NOMO-1 treated with dmso at 0.1 percent for 144 hours (cell line): ENCODE measurements around the gene VKORC1L1.
"Not testable (repeated sequence)": the region's sequence is repeated elsewhere in the genome, so short reads cannot be mapped to it uniquely, and the experiment has no call there.

ENCODE experiments used
- DNase-seq: peaks from one replicate; lab custom pipeline; 2025; ENCODE audit not compliant: unreplicated experiment; lab: John Stamatoyannopoulos, UW

The VKORC1L1 gene

DNA sequence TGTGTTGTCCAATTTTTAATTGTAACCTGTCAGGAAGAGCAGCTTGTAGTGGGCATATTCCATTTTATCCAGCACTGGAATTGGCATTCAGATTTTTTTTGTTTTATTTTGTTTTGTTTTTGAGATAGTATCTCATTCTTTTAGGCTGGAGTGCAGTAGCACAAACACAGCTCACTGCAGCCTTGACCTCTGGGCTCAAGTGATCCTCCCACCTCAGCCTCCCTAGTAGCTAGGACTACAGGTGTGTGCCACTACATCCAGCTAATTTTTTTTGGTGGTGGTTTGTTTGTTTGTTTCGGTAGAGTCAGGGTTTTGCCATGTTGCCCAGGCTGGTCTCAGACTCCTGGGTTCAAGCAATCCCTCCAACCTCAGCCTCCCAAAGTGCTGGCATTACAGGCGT, 64.4 kb downstream of the VKORC1L1 start:
- no peak for DNase-seq

DNA sequence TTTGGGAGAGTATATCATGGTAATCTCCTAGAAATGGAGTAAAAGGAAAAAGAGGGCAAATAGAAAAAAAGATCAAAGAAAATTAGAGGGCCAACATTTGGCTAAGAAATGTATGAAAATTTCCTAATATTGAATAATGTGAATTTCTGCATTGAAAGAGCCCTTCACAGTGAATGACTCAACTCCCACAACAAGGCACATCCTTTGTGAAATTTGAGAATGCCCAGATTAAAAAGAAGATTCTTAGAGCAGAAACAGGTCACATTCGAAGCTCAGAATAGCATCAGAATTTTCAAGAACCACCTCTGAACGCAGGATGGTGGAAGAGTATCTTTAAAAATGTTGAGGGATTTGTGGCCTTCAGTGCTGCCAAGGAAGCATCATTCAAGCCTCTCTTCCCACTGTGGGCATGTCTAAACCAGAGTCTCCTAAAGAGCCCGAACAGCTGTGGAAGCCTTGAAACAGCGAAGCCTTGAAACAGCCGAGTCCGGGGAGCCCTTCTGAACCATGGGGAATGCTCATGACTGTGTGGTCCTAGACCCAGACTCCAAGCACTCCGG, 65.5 kb downstream of the VKORC1L1 start:
- DNase-seq = no peak

DNA sequence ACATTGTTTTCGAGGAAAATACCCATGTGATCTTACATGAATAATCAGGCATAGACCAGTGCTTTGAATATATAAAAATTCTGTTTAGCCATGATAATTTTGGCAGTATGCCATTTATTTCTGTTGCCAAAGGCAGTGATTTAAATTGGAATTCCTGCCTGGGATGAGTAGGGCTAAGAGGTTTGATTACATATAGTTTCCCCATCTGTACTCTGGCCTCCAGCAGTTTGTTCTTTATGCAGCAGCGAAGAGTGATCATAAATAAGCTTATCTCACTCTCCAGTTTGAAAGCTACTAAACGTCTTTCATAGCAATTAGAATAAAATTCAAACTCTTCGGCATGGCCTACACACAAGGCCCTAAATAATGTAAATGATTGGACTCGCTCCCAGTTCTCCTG, 72.9 kb downstream of the VKORC1L1 start:
- DNase-seq = not testable (repeated sequence)

DNA sequence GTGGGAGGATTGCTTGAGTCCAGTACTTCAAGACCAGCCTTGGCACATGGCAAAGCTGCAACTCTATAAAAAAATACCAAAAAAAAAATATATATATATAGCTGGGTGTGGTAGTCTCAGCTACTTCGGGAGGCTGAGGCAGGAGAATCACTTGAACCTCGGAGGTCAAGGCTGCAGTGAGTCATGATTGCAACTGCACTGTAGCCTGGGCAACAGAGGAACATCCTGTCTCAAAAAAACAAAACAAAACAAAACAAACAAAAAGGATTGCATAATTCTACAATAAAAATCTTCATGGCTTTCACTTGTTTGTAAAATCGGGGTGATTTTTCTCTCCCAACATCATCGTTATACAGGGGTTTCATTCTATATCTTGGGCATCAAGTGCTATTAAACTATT, 74.0 kb downstream of the VKORC1L1 start:
- no peak for DNase-seq

DNA sequence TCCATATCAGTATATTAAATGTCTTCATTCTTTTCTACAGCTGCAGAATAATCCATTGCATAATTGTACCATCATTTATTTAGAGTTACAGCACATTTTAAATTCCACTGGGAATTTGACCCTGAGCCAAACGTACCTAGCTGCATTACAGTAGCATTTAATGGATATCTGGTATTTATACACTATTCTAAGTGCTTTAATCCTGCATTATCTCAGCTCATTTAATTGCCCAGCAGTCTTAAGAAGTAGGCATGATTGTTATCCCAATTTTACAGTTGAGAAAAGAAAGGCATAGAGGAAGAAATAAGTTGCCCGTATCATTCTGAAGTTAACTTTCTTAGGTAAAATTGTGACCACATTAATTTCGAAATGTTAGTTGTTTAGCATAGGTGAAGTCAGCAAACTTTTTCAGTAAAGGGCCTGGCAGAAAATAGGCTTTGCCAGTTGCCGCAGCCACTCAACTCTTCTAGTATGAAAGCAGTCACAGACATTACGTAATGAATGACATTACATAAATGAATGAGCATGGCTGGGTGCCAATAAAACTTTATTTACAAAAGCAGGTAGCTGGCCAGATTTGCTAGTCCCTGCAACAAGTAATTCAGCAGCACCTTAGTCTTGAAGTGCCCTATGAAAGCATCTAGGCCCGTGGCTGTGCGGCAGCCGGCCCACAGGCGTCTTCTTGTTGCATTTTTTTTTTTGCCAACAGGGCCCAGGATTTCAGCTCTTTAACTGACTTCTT, 79.1 kb downstream of the VKORC1L1 start:
- no peak for DNase-seq

DNA sequence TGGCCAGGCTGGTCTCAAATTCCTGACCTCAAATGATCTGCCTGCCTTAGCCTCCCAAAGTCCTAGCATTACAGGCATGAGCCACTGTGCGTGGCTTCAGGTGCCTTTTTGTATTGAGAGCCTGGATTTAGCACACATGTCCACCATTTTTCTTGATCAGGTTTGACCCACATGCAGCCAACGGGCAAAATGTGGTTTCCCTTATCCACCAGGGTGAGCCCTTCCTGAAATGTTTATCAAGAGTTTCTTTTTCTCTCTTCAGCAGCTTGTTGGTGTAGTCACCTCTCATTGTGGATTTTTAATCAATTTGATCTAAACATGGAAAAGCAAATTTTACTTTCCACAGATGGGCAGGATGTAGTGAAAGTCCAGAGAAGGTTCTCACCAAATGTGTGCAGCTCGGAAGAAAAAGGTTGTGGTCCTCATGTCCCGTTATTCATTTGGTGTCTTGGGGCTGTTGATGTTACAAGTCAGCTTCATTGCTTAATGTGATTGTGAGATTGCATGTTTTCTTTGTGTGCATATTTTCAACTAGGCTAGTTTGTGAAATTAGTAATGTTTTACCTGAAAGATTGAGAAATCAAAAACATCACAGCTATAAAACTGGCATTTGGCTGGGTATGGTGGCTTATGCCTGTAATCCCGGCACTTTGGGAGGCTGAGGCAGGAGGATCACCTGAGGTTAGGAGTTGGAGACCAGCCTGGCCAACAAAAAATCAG, 80.3 kb downstream of the VKORC1L1 start:
- DNase-seq = no peak

DNA sequence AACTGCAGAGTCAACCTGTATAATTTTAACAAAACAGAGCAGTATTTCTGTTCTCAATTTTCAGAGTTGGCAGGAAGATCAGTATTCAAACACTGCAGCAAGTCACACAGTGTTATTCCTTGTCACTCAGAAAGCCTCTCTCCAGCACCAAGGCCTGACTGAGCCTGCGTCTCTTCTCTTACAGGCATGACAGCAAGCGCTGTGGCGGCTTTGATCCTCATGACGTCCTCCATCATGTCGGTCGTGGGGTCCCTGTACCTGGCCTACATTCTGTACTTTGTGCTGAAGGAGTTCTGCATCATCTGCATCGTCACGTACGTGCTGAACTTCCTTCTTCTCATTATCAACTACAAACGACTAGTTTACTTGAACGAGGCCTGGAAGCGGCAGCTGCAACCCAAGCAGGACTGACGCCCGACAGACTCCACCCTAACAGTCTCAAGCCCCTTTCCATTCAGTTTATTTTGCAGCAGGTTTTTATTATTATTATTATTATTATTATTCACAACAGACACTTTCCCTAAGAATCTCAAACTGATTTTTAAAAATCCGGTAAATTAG, 81.1 kb downstream of the VKORC1L1 start:
- DNase-seq = no peak

DNA sequence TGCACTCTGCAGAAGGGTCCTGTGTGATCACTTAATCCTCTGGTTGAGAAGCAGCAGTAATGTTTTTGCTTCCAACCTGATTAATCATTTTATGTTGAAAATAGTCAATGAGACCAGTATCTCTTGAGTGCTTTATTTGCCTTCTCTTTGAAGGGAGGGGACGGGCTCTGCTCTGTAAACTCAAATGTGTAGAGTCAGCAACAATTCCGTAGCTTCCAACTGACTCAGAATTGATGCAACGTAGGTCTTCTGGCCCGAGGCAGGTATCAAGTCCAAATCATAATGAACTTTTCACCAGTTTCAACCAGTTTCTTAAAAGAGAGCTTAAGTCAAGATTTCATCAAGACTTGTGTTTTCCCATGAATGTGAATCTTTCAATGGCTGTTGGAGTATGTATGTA, 82.8 kb downstream of the VKORC1L1 start:
- no peak for DNase-seq

DNA sequence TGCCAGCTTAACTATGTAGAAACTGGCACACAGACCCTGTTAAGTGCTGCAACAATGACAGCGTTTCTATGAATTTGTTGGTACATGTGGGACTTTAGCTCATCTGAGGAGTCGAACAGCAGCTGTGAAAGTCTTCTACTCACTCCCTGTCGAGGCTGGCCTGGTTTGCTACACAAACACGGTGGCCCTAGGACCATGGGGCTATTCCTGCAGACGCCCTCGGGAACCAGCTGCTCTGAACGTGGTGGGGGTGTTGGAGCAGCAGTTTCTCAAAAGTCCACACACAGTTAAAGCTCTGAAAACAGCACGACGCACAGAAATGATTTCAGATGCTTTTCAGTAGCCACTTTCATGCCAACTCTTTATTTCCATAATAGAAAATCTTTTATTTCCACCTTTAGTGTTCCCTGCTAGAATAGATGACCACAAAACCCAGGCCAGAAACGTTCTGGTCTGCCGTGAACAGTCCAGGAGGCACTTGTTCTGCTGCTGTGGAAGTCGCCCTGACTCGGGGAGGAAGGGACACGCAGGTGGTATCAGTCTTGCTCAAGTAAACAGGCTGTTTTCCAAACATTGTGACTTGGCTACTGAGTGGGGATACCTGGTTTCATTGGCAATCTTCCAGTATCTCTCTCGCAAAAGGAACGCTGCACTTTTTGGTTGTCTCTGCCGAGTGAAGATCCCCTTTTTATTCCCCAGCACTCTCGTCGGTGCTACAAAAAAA, 87.6 kb downstream of the VKORC1L1 start:
- no peak for DNase-seq

DNA sequence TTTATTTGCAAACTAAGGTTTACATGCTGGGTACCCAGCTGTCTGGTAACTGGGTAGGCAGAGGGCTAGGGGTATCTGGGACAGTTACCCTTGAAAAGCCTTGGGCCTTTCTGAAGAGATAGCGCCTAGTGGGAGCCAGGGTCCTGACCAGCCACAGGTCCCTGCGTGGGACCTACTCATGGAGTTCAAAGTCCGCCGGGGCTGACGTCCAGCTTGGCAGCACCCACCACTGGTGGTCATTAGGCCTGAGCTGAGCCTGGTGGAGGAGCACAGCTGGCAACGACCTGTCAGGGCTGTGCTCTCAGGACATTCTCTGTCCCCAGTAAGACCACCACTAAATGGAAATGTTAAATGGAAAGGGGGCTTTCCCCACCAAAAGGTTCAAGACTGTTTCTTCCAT, 89.2 kb downstream of the VKORC1L1 start:
- DNase-seq = no peak

DNA sequence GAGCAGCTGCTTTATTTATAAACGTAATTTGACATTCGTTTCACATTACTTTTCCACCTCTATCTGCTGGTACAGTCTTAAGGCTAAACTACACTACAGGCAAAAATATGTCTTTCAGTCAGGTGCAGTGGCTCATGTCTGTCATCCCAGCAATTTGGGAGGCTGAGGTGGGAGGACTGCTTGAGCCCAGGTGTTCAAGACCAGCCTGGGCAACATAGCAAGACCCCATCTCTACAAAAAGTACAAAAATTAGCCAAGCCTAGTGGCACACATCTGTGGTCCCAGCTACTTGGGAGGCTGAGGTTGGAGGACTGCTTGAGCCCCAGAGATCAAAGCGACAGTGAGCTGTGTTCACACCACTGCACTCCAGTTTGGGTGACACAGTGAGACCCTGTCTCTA, 91.8 kb downstream of the VKORC1L1 start:
- DNase-seq = not testable (repeated sequence)

DNA sequence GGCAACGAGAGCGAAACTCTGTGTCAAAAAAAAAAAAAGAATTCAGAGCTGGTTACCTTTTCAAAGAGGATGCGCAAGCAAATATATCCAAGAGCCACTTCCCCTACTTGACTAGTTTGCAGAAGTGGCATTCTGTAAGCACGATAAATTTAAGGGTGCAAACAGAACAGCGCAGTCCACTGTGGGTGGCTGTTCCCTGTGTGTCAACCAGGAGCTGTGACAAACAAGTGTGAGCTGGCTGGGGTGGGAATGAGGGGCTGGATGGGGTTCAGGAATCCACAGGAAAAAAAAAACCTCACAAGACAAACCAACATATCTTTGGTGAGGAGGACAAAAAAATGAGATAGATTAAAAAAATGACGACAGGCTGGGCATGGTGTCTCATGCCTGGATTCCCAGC, 93.3 kb downstream of the VKORC1L1 start:
- DNase-seq = no peak

DNA sequence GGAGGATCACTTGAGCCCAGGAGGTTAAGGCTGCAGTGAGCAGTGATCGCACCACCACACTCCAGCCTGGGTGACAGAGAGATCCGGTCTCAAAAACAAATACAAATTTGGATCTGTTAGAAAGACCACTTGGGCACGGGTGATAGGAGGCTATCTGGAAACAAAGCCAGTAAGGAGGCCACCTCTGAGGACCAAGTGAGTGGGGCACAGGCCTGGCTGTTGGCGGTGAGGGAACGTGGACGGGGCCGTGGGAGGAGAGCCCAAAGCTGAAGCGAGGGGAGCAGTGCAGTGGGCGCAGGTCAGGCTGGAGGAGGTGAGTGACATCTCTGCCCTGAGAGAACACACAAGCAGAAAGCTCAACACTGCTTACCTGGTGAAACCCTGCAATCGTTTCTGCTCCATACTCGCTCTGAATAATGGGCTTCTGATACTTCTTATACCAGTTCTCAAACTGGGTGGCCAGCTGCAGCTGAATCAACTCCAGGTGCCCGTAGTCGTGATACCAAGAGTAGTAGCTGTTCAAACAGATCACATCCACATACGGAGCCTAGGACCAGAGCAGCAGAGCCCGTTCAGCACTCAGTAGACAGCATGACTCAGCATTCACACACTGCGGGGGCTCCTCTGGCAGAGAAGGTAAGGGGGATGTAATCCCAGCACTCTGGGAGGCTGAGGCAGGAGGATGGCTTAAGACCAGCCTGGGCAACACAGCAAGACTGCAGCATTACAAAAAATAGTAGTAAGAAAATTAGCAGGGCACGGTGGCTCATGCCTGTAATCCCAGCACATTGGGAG, 94.7 kb downstream of the VKORC1L1 start:
- no peak for DNase-seq

DNA sequence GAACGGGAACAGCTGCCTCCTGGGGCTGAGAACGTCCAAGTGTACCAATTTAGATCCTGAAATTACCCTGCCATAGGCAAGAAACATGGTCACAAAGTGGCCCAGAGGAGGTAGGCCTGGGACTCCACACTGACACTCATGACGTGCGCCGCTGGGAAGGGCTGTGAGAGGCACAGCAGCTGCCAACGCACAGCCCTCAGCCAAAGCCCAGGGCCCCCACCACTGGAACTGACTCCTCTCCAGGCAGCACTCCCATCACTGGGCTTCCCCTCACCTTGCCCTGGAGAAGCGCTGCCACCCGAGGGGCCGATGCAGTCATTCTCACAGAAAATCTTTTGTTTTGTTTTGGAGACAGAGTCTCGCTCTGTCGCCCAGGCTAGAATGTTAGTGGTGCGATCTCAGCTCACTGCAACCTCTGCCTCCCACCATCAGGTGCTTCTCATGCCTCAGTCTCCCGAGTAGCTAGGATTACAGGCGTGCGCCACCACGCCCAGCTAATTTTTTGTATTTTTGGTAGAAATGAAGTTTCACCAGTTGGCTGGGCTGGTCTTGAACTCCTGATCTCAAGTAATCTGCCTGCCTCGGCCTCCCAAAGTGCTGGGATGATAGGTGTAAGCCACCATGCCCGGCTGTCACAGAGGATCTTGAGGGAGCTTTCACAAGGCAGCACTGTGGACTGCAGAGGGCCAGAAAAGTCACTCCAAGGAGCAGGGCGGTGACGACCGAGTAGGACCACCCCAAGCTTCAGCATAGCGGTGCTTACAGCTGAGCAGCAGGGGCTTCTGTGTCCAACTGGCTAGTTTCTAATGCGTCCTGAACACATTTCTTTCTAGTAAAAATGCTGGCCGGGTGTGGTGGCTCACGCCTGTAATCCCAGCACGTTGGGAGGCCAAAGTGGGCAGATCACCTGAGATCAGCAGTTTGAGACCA, 95.6 kb downstream of the VKORC1L1 start:
- DNase-seq = no peak

DNA sequence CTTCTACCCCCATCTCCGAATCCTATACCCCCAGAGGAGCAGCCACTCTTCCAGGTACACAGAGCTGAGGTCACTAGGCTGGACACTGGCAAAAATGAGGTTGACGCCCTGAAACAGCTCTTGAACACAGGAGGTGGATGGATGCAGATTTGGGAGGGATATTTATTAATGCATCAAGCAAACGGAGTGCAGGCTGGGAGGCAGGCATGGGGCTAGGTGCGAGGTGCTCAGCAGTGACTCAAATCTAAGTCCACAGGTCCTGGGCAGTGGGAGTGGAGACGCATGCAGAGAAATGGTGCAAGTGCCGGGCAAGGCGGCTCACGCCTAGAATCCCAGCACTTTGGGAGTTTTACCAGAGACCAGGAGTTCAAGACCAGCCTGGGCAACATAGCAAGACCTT, 98.1 kb downstream of the VKORC1L1 start:
- no peak for DNase-seq

DNA sequence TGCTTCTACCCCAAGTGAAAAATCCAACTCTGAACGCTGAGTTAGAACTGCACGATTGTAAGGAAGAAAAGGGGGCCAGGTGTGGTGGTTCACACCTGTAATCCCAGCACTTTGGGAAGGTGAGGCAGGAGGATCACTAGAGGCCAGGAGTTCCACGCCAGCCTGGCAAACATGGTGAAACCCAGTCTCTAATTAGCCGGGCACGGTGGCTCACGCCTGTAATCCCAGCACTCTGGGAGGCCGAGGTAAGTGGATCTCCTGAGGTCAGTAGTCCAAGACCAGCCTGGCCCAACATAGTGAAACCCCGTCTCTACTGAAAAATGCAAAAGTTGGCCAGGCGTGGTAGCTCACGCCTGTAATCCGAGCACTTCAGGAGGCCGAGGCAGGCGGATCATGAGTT, 100.1 kb downstream of the VKORC1L1 start:
- DNase-seq = no peak

DNA sequence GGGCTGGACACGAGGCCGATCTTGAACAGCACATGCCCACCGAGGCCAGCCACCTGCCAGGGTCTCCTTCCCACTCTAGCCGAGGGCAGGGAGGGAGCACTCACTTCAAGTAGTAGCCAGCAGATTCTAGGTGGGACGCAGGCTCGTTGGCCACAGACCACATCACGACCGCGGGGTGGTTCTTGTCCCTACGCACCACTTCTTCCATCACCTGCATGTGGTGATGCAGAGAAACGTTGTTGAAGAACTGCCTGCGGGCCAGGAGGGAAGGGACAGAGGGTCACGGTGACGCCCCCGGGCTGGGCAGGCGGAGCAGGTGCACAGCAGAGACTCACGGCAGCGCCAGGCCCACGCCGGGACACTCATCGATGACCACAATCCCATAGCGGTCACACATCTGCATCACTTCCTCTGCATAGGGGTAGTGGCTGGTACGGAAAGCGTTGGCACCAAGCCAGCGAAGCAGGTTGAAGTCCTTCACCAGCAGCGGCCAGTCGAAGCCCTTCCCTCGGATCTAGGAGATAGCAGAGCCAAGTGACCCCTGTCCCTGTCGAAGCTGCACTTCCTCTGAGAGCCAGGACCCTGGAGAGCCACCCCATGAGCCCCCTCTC, 101.4 kb downstream of the VKORC1L1 start:
- no peak for DNase-seq

DNA sequence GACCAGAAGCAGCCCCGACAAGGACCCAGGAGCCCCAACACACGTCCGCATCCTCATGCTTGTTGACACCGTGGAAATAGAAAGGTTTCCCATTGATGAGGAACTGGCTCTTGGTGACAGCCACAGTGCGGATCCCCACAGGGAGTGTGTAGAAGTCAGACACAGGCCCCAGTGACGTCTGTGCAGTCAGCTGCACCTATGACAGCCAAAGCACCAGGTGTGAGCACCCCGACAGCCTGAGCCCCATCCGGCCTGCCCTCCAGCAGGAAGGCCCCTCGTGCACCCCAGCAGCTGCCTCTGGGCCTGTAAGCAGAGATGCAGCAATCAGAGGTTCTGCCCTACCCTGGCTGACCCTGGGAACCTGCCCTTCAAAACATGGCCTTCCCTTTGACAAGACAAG, 102.0 kb downstream of the VKORC1L1 start:
- DNase-seq = no peak

DNA sequence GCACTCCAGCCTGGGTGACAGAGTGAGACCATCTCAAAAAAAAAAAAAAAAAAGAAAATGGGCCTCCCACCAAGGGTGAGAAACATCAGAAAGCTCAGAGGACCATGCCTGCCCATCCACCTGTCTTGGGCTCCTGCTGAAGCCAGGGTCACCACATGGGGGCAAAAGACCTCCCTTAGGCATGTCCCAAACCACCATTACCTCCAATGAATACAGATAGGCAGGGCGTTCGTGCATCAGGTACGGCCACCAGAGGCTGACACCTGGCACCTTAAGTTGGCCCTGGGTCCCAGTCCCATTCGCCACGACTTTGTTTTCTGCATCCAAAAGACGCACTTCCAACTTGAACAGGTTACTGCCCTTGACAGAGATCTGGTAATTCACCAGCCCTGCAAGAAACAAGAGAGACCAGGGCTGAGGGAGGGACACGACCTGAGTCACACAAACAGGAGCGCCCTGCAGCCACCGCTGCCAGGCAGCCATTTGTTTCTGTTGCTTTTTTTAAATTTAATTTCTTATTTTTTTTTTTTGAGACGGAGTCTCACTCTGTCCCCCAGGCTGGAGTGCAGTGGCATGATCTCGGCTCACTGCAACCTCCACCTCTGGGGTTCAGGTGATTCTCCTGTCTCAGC, 103.1 kb downstream of the VKORC1L1 start:
- no peak for DNase-seq
